Measurements from ENCODE around the gene TBX1. TPM values are rescaled to one million over a fixed set of nuclear protein-coding genes. Genes with fewer than 3 reads are reported as not detected.

Gene TBX1
- total RNA-seq, 2 donors from 2014 or later, result 11.0 to 20.2 TPM

DNA sequence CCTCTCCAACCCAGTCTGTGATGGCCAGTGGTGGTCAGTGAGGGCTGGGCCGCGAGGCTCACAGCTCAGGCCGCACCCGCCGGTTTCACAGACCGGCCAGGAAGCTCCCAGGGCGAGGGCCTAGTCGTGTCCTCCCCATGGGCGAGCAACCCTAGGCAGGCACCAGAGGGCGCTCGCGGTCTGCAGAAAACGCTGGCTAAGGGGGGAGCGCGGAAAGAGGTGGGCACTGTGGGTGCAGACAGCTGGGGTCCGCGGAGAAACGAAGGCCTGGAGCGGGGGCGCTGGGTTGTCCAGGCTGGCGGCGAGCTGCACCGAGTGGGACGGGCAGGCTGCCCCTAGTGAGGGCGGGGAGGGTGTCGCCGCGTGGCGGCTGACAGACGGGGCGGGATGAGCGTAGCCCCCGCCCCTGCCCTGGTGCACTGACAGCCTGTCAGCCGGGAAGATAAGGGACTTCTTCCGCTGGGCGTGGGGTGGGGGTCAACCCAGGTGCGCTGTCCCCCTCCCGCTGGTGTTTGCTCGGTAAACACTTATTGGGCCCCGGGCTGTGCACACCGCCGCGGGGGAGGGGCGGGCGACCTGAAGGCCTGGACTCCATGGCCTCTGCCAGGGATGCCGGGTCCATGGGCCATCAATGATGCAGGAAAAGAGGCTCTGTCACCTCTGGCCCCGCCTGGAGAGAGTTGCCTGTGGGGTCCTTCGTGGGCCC lies 29.8 kb upstream of the TBX1 start:
- no peak overlapping the region for H3K27ac ChIP-seq
- intact Hi-C loops (cut with DNase I), result loop anchor here (1.0 kb wide), 1 partner anchor 179 kb away; no protein-coding TSS in a partner anchor
- 3% methylated on average over 27 of the region's 48 CpGs for WGBS
- DNase-seq (ENCODE audit: low spot score), result peak; percentile 79
- no peaks in the 10 kb centered on the region for H3K9me3 ChIP-seq
- H3K27me3 ChIP-seq (replicated peaks; ENCODE audit: insufficient read depth), result no peaks in the 10 kb centered on the region
- TF ChIP-seq POLR2A (IDR thresholded peaks at IDR 0.05), result no peak
- TF ChIP-seq POLR2AphosphoS5 (IDR thresholded peaks at IDR 0.05), result peak; percentile 26
- TF ChIP-seq, protein P1, sequence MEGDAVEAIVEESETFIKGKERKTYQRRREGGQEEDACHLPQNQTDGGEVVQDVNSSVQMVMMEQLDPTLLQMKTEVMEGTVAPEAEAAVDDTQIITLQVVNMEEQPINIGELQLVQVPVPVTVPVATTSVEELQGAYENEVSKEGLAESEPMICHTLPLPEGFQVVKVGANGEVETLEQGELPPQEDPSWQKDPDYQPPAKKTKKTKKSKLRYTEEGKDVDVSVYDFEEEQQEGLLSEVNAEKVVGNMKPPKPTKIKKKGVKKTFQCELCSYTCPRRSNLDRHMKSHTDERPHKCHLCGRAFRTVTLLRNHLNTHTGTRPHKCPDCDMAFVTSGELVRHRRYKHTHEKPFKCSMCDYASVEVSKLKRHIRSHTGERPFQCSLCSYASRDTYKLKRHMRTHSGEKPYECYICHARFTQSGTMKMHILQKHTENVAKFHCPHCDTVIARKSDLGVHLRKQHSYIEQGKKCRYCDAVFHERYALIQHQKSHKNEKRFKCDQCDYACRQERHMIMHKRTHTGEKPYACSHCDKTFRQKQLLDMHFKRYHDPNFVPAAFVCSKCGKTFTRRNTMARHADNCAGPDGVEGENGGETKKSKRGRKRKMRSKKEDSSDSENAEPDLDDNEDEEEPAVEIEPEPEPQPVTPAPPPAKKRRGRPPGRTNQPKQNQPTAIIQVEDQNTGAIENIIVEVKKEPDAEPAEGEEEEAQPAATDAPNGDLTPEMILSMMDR (IDR thresholded peaks at IDR 0.05), result peak; percentile 88 to 98 (median 96)
- H3K36me3 ChIP-seq, result no peaks in the 10 kb centered on the region
- H3K4me3 ChIP-seq, result peak overlapping the region; percentile 15 to 28
- H3K4me1 ChIP-seq (replicated peaks), result no peaks in the 10 kb centered on the region

DNA sequence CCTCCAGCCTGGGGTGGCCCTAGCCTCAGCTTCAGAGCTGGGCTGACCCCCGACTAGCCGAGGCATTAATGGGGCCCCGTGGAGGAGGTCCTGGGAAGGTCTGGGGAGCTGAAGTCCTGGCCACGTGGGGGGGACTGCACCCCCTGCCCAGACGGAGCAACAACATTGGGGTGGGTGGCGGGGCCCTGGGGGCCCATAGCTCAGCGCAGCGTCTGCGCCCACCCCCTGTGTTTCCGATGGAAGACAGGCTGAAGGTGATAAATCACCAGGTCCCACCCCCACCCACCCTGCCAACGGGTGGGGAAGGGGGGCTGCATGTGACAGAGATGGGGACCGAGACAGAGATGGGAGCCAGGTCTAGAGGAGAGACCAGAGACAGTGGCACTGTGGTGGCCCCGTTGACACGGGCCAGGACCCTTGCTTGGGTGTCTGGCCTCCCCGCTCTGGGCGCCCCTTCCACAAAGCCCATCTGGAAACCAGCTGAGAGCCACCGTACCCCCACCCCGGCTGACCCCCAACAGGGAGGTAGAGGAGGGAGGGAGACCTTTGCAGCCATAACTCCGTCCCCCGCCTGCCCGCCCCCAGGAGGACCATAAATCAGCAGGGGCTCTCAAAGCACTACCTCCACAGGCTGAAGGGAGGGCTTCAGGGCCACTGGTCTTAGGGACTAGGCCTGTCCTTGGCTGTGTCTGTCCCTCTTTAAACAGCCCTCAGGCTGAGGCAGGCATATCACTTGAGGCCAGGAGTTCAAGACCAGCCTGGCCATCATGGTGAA lies 29.0 kb upstream of the TBX1 start:
- TF ChIP-seq, protein P1 (IDR thresholded peaks at IDR 0.05), result no peak
- Histone ChIP-seq H3K4me3 (no peak overlapping the region), H3K4me1 (replicated peaks) (no peaks in the 10 kb centered on the region), H3K27me3 (replicated peaks; ENCODE audit: insufficient read depth) (no peaks in the 10 kb centered on the region), H3K9me3 (no peaks in the 10 kb centered on the region), H3K36me3 (no peaks in the 10 kb centered on the region), H3K27ac (no peak overlapping the region)
- WGBS, result 63% methylated on average over 15 of the region's 21 CpGs
- intact Hi-C loops (cut with DNase I), result loop anchor here (1.0 kb wide), 1 partner anchor 179 kb away; no protein-coding TSS in a partner anchor
- no peak for DNase-seq (ENCODE audit: low spot score)

DNA sequence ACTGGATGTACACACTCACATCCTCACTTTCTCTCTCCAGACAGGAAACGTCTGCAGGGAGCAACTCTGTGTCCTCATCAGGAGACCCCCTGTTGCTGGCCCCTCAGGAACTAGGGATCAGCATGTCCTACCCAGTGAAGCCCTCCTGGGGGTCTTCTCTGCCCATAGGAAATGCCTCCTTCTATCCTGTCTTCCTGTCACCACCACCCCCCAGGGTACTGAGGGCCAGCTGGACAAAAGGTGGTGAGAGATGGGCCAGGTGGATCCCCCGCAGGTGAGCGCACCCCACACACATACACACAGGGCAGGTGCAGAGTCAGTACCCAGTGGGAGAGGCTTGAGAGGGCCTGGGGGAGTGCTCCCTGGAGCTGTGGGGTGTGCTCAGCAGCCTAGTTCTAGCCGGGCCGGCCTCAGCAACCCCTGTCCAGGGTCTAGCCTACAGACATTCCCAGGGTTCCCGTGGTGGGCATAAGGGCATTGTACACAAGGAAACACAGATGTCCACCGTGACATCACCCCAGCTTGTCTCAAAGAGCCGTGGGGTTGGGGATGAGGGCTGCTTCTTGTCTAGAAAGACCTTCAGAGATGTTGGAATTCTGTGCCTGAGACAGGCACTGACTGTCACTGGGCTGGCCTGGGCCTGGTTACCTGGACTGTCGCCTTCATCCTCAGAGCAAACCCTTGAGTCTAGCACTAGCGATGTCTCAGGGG lies 28.0 kb upstream of the TBX1 start:
- intact Hi-C loops (cut with DNase I), result no loop called here
- TF ChIP-seq POLR2A (IDR thresholded peaks at IDR 0.05) (no peak), POLR2AphosphoS5 (IDR thresholded peaks at IDR 0.05) (no peak)
- TF ChIP-seq, protein P1 (IDR thresholded peaks at IDR 0.05), result no peak
- no peak overlapping the region for H3K27ac ChIP-seq
- no peak for DNase-seq (ENCODE audit: low spot score)
- no peaks in the 10 kb centered on the region for H3K27me3 ChIP-seq (replicated peaks; ENCODE audit: insufficient read depth)
- H3K4me3 ChIP-seq, result no peak overlapping the region
- H3K4me1 ChIP-seq (replicated peaks), result no peaks in the 10 kb centered on the region
- no peaks in the 10 kb centered on the region for H3K9me3 ChIP-seq
- no peaks in the 10 kb centered on the region for H3K36me3 ChIP-seq
- 90% methylated on average over 8 of the region's 10 CpGs for WGBS

DNA sequence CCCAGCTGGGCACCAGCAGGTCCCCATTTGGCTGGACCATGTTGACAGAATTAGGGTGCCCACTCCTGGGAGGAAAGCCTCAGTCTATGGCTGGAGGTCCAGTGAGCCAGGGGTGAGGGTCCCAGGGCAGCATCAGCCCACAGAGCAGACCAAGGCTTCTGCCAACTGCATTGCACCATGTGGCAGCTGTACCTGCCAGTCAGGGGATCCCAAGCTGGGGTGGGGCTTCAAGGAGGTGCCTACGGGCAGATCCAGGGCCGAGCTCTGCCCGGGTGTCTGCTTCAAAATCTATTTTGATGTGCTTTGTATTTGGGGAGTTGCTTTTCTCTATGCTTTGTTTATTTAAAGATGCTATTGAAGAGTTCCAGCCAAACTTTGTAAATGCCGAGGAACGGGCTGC lies 26.8 kb upstream of the TBX1 start:
- Histone ChIP-seq H3K4me3 (no peak overlapping the region), H3K36me3 (no peaks in the 10 kb centered on the region), H3K27me3 (replicated peaks; ENCODE audit: insufficient read depth) (no peaks in the 10 kb centered on the region), H3K9me3 (no peaks in the 10 kb centered on the region), H3K4me1 (replicated peaks) (no peaks in the 10 kb centered on the region), H3K27ac (no peak overlapping the region)
- TF ChIP-seq POLR2AphosphoS5 (IDR thresholded peaks at IDR 0.05) (no peak), POLR2A (IDR thresholded peaks at IDR 0.05) (no peak)
- TF ChIP-seq, protein P1 (IDR thresholded peaks at IDR 0.05), result no peak
- intact Hi-C loops (cut with DNase I), result no loop called here
- 28% methylated on average over 5 of the region's 5 CpGs for WGBS
- DNase-seq (ENCODE audit: low spot score), result no peak

All from prostate gland (tissue), 2 donors.